ENCODE measurements around the gene IL12A. TPM values are rescaled to one million over a fixed set of nuclear protein-coding genes. Genes with fewer than 3 reads are reported as not detected.

IL12A gene
- polyA plus RNA-seq, 1 donor (not counting 4 experiments of a cell fraction or from before 2014, with no cell fraction given) = 0.54 TPM

DNA sequence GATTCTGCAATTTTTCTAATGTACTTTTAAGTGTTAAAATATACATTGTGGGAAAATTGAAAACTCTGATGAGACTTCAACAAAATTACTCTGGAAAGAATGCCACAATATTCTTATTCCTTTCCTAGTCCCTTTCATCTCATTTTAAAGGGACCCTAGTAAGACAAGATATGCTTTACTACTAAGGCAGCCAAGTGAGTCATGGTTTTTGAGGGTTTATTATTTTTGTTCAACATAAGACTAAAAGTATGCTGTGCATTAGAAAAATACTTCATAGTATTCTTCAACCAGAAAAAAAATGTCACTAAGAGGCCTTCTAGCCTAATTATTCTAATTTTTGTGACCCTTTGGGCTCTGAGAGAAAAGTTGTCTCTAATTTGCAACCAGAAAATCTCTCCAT lies 7.4 kb downstream of the IL12A start:
- FAIRE-seq = no peak
- no peaks in the 10 kb centered on the region for H3K9me3 ChIP-seq (ENCODE audit: control insufficient read depth, low read depth, low read length)
- no peaks in the 10 kb centered on the region for H3K36me3 ChIP-seq (ENCODE audit: control insufficient read depth in 2 of 2, extremely low read depth in 1 of 2, insufficient read depth in 2 of 2, low read length in 2 of 2)
- H3K9ac ChIP-seq (ENCODE audit: control insufficient read depth, extremely low read depth, insufficient read depth, low read length) = no peak overlapping the region
- dilution Hi-C loops (cut with MboI; ENCODE audit: extremely low pct_ligation_motif_present, low sequenced_read_pairs) = no loop called here
- H3K4me1 ChIP-seq (ENCODE audit: control insufficient read depth, extremely low read depth, insufficient read depth, low read length) = no peaks in the 10 kb centered on the region
- H2AFZ ChIP-seq (ENCODE audit: control insufficient read depth, low read length) = no peak overlapping the region
- no peak overlapping the region for H3K27ac ChIP-seq (ENCODE audit: control insufficient read depth, insufficient read depth, low read length)
- H3K9me1 ChIP-seq (ENCODE audit: control insufficient read depth, extremely low read depth, insufficient read depth, low read length) = no peaks in the 10 kb centered on the region
- no peak for DNase-seq (ENCODE audit: low read depth, low spot score)
- H3K79me2 ChIP-seq (ENCODE audit: control insufficient read depth, insufficient read depth, low read length) = no peaks in the 10 kb centered on the region
- TF ChIP-seq, protein P1, sequence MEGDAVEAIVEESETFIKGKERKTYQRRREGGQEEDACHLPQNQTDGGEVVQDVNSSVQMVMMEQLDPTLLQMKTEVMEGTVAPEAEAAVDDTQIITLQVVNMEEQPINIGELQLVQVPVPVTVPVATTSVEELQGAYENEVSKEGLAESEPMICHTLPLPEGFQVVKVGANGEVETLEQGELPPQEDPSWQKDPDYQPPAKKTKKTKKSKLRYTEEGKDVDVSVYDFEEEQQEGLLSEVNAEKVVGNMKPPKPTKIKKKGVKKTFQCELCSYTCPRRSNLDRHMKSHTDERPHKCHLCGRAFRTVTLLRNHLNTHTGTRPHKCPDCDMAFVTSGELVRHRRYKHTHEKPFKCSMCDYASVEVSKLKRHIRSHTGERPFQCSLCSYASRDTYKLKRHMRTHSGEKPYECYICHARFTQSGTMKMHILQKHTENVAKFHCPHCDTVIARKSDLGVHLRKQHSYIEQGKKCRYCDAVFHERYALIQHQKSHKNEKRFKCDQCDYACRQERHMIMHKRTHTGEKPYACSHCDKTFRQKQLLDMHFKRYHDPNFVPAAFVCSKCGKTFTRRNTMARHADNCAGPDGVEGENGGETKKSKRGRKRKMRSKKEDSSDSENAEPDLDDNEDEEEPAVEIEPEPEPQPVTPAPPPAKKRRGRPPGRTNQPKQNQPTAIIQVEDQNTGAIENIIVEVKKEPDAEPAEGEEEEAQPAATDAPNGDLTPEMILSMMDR (optimal IDR thresholded peaks at IDR 0.05 in 1 of 3, IDR thresholded peaks at IDR 0.05 in 1 of 3, conservative IDR thresholded peaks at IDR 0.05 in 1 of 3; ENCODE audit: extremely low read depth in 1 of 3, insufficient read depth in 2 of 3, low read length in 3 of 3) = no peak
- no peak for TF ChIP-seq EZH2 (IDR thresholded peaks at IDR 0.05; ENCODE audit: low read length)
- no peaks in the 10 kb centered on the region for H3K27me3 ChIP-seq (ENCODE audit: control insufficient read depth, extremely low read depth, insufficient read depth, low read length)
- no peak overlapping the region for H3K4me2 ChIP-seq (ENCODE audit: control insufficient read depth, extremely low read depth, insufficient read depth, low read depth, low read length)
- H4K20me1 ChIP-seq (ENCODE audit: control insufficient read depth, extremely low read depth, insufficient read depth, low read length) = no peaks in the 10 kb centered on the region
- H3K4me3 ChIP-seq (ENCODE audit: control insufficient read depth in 2 of 3, extremely low read depth in 1 of 3, insufficient read depth in 2 of 3, low read depth in 1 of 3, low read length in 3 of 3) = no peak overlapping the region

GRCh38 chr3:159996959-159997358 lies 8.3 kb downstream of the IL12A start:
- Histone ChIP-seq H3K79me2 (ENCODE audit: control insufficient read depth, insufficient read depth, low read length) (no peaks in the 10 kb centered on the region), H3K4me2 (ENCODE audit: control insufficient read depth, extremely low read depth, insufficient read depth, low read depth, low read length) (no peak overlapping the region), H3K9ac (ENCODE audit: control insufficient read depth, extremely low read depth, insufficient read depth, low read length) (no peak overlapping the region), H3K27ac (ENCODE audit: control insufficient read depth, insufficient read depth, low read length) (no peak overlapping the region), H3K9me1 (ENCODE audit: control insufficient read depth, extremely low read depth, insufficient read depth, low read length) (no peaks in the 10 kb centered on the region), H3K36me3 (ENCODE audit: control insufficient read depth in 2 of 2, extremely low read depth in 1 of 2, insufficient read depth in 2 of 2, low read length in 2 of 2) (no peaks in the 10 kb centered on the region), H2AFZ (ENCODE audit: control insufficient read depth, low read length) (no peak overlapping the region), H3K27me3 (ENCODE audit: control insufficient read depth, extremely low read depth, insufficient read depth, low read length) (no peaks in the 10 kb centered on the region), H3K4me1 (ENCODE audit: control insufficient read depth, extremely low read depth, insufficient read depth, low read length) (no peaks in the 10 kb centered on the region), H3K4me3 (ENCODE audit: control insufficient read depth in 2 of 3, extremely low read depth in 1 of 3, insufficient read depth in 2 of 3, low read depth in 1 of 3, low read length in 3 of 3) (no peak overlapping the region), H3K9me3 (ENCODE audit: control insufficient read depth, low read depth, low read length) (no peaks in the 10 kb centered on the region), H4K20me1 (ENCODE audit: control insufficient read depth, extremely low read depth, insufficient read depth, low read length) (no peaks in the 10 kb centered on the region)
- FAIRE-seq = no peak
- TF ChIP-seq, protein P1 (optimal IDR thresholded peaks at IDR 0.05 in 1 of 3, IDR thresholded peaks at IDR 0.05 in 1 of 3, conservative IDR thresholded peaks at IDR 0.05 in 1 of 3; ENCODE audit: extremely low read depth in 1 of 3, insufficient read depth in 2 of 3, low read length in 3 of 3) = no peak
- no peak for TF ChIP-seq EZH2 (IDR thresholded peaks at IDR 0.05; ENCODE audit: low read length)
- no peak for DNase-seq (ENCODE audit: low read depth, low spot score)
- dilution Hi-C loops (cut with MboI; ENCODE audit: extremely low pct_ligation_motif_present, low sequenced_read_pairs) = no loop called here
